ENCODE measurements around the gene ADD3.

- TF ChIP-seq CTCF (IDR thresholded peaks at IDR 0.05) (no peak), ZFX (IDR thresholded peaks at IDR 0.05; ENCODE audit: borderline replicate concordance) (no peak)
Measured at GRCh38 chr10:109969760-109970346, 37.9 kb upstream of the ADD3 start.
